A172 (cell line): ENCODE results near the gene FEN1. TPM values are rescaled to one million over a fixed set of nuclear protein-coding genes. Genes with fewer than 3 reads are reported as not detected.

Experiments used
- DNase-seq: peaks from one replicate; pipeline ENCODE4 v3.0.0-alpha.2; 2015; ENCODE audit warnings: low spot score
- total RNA-seq: library from RNA; depleted of rRNA; stranded (reverse); fragments of >200 nt; shearing (Covaris generic); gene quantifications from 2 replicates; pipeline ENCODE4 v1.2.3, GENCODE V29; 2014

FEN1 gene
- total RNA-seq, 1 experiment from 2014 or later = 131 TPM

GRCh38 chr11:61775606-61776554, 16.8 kb upstream of the FEN1 start:
- DNase-seq = no peak

GRCh38 chr11:61776561-61777075, 16.1 kb upstream of the FEN1 start:
- DNase-seq = peak; percentile 44

GRCh38 chr11:61777234-61778090, 15.2 kb upstream of the FEN1 start:
- DNase-seq = no peak

DNA sequence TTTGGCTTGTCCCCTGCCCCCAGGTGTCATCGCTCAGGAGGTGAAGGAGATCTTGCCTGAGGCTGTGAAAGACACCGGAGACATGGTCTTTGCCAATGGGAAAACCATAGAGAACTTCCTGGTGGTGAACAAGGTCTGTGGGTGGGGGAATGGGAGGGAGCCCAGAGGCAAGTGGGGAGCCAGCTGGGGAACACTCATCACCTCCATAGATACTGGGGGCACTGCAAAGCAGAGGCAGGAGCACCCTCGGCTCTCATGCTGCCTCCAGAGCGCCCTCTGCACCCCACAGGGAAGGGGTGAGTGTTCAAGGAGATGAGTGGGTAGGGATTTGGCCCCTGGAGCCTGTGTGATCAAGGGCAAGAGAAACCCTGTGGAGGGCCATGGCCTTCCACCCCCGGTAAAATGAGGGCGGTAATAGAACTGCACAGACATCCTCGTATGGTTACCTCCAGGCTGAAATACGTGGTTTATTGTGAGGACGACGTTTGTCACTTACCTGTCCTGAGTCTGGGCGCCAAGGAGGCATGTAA, 14.3 kb upstream of the FEN1 start:
- no peak for DNase-seq

GRCh38 chr11:61778920-61779650, 13.6 kb upstream of the FEN1 start:
- no peak for DNase-seq

DNA sequence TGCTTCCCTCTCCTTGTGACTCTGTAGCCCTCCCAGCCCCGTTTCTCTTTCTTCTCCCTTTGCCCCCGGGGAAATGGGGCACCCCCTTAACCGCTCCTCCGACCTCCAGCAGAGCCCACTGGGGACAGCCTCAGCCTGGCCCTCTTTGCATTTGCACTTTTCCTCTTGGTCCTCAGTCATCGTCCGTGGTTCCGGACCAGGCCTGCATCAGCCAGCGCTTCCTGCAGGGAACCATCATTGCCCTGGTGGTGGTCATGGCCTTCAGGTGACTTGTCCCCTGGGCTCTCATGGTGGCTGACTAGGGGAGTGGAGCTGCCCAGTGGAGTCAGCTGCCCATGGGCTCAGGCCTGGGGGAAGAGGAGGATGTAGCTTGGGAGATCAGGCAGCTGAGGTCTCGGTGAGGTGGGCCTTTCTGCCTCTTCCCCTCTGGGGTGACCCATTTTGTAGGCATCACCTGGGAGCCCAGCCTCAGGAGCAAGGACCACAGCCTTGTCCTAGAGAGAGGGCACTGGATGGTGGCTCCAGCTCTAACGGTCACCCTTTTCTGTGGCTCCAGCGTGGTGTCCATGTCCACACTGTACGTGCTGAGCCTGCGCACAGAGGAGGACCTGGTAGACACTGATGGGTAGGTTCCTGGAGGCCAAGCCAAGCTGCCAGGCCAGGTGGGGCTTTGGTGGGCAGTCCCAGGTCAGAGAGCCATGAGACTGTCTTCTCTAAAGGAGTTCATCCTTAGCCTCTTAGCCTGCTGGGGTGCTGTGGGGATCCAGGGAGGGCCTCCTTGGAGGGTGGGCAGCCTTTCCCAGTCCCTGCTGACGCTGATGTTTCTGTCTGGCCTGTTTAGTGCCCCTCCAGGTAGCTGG, 12.8 kb upstream of the FEN1 start:
- DNase-seq = no peak

GRCh38 chr11:61780581-61781162, 12.0 kb upstream of the FEN1 start:
- DNase-seq = no peak

DNA sequence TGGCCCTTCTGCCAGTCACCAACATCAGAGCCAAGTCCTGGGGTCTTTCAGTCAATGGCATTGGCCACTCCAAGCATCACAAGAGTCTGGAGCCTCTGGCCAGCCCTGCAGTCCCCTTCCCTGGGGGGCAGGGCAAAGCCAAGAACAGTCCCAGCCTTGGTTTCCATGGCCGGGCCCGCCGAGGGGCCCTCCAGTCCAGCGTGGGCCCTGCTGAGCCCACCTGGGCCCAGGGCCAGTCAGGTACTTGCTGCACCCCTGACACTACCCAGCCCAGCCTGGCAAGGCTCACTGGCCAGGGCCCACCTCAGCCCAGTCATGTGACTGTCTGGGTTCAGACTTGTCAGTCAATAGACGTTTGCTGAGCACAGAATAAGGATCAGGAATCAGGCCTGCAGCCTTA, 11.1 kb upstream of the FEN1 start:
- DNase-seq = no peak

GRCh38 chr11:61782299-61782698, 10.4 kb upstream of the FEN1 start:
- DNase-seq = no peak

DNA sequence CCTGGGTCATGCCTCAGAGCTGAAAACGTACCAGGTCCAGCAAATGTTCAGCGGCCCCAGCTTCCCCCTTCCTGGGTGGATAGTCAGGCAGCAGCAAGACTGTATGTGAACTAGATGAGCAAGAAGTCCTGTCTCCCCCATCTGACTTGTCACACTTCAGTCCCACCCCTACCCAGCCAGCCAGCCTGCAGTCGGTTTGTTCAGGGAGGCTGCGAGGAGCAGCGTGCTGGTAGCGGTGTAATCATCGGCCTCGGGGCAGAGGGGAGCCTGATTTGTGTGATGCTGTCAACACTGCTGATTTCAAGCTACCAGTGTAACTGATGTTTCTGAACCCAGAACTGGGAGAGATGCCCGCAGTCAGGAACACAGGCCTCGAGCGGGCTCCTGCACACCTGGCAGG, 9.9 kb upstream of the FEN1 start:
- no peak for DNase-seq

- DNase-seq = no peak
Observed at GRCh38 chr11:61783717-61784505, 8.8 kb upstream of the FEN1 start.

DNA sequence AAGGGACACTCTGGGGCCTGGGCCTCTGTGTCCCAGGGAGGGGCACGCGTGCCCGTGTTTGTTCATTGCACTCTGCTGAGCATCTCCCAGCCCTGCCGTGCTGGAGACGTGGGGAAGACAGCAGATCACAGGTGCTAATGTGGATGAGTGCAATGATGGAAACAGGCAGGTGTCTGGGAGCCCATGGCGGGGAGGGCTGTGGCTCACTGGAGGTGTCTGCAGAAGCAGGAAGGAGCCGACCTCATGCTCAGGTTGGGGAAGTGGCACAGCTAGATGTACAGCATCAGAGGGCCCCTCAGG, 8.3 kb upstream of the FEN1 start:
- no peak for DNase-seq

DNA sequence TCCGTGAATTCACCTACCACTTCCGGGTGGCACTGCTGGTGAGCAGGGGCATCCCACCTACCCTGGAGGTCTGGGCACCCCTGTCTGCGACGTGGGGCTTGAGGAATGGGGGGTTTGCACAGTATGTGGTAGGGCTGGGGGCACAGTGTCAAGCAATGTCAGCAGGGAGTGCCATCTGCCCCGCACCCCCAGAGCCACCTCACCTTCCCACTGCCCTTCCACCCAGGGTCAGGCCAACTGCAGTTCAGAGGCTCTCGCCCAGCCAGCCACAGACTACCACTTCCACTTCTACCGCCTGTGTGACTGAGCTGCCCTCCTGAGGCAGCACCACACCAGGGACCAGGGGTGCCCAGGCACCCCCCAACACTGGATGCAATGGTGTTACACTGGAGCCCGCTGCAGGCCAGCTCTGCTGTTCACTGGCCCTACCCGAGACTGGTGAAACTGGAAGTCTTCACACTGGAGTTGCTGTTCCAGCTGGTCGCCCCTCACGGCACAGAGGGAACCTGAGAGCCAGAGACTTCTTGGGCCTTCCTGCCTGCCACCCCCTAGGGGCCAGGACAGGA, 6.8 kb upstream of the FEN1 start:
- no peak for DNase-seq

GRCh38 chr11:61787928-61788491, 4.7 kb upstream of the FEN1 start:
- peak; percentile 28 for DNase-seq

DNA sequence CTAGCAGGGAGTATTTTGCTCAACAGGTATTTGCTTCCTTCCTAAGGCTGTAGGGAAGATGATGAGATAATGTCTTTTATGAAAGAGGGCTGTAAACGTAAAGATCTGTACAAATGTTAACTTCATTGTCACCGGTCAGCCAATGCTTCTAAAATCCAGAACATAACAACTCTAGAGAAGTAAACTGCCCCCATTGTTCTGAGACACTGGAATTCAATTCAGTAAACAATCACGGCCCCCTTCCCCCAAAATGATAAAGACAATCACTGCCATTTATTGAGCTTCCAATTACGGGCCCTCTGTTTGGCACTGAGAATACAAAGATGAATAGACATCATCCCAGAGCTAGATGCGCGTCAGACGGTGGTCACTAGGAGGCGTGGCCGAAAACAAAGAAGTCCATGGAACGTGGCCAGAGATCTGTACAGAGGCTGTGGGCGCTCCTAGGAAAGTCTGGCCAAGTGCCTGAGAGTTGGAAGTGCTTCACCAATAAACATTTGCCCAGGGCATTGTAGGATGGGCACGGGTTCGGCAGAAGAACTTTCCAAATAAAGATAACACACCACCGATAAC, 888 bp upstream of the FEN1 start:
- DNase-seq = peak; percentile 85

GRCh38 chr11:61793083-61793828, 545 bp downstream of the FEN1 start:
- DNase-seq = peak; percentile 14

DNA sequence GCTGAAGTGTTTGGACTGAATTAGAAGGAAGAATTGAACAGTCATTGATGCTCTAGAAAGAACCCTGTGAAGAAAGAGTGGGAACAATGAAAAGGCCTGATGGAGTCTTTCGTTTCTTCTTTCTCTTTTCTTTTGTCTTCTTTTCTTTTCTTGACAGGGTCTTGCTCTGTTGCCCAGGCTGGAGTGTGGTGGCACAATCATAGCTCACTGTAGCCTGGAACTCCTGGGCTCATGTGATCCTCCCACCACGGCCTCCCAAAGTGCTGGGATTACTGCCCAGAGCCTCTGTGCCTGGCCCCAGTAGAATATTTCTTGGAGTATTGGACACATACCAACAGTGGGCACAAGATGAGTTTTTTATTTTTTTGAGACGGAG, 1.1 kb downstream of the FEN1 start:
- DNase-seq = no peak

- no peak for DNase-seq
Observed at GRCh38 chr11:61794579-61794978, 1.9 kb downstream of the FEN1 start.
